Panc1 (cell line): ENCODE data around the gene ANKMY1. TPM values are rescaled to one million over a fixed set of nuclear protein-coding genes. Genes with fewer than 3 reads are reported as not detected.

Experiments used
- ATAC-seq: fragments of 200-7000 bp; cut with Tn5 transposase; 2 replicates; pipeline ENCODE4 v1.9.1; 2020; ENCODE audit warnings: mild to moderate bottlenecking, moderate library complexity
- BruUV-seq: library from RNA; stranded (reverse); fragments of 400-500 nt; replicated peaks from 2 replicates; lab custom pipeline; 2021; lab: Mats Ljungman, UMichigan
- CTCF ChIA-PET: fragments of 300-600 bp; sonication (Branson Sonifier 250); formaldehyde crosslinking; loops from one replicate; lab custom pipeline; 2022; ENCODE audit warnings: antibody characterized with exemption; lab: Charles Lee
- POLR2A ChIA-PET: fragments of 300-600 bp; sonication (Branson Sonifier 250); formaldehyde crosslinking; loops from one replicate; lab custom pipeline; 2022; ENCODE audit warnings: antibody characterized with exemption; lab: Charles Lee
- DNase-seq: peaks from one replicate; pipeline ENCODE4 v3.0.0-alpha.2; 2010; ENCODE audit warnings: low read depth, low spot score
- H3K27ac ChIP-seq: 2 replicates; pipeline ENCODE4 v1.5.1; 2011; ENCODE audit warnings: mild to moderate bottlenecking, low read length, inconsistent platforms
- H3K27me3 ChIP-seq: fragments of 200-500 bp; sonication (Bioruptor generic); 2 replicates; pipeline ENCODE4 v1.6.0; 2014; ENCODE audit warnings: low read length, inconsistent platforms; ENCODE audit not compliant: control insufficient read depth, insufficient read depth
- H3K36me3 ChIP-seq: fragments of 200-500 bp; sonication (Bioruptor generic); 2 replicates; pipeline ENCODE4 v1.5.1; 2014; ENCODE audit warnings: inconsistent platforms, mild to moderate bottlenecking, low read length, moderate library complexity; ENCODE audit not compliant: control insufficient read depth, insufficient read depth
- H3K4me1 ChIP-seq: 2 replicates; pipeline ENCODE4 v1.5.1; 2011; ENCODE audit warnings: inconsistent platforms, mild to moderate bottlenecking, low read length, moderate library complexity; ENCODE audit not compliant: control insufficient read depth, insufficient read depth
- H3K4me3 ChIP-seq, 2 experiments: 2 replicates each; pipeline ENCODE4 v1.5.1; 2011 to 2012; ENCODE audit warnings: low read depth in 2 of 2, low read length in 2 of 2, mild to moderate bottlenecking in 2 of 2, inconsistent platforms in 1 of 2, moderate library complexity in 1 of 2
- H3K9me3 ChIP-seq: fragments of 200-500 bp; sonication (Bioruptor generic); 2 replicates; pipeline ENCODE4 v1.5.1; 2014; ENCODE audit warnings: low read depth, mild to moderate bottlenecking, inconsistent platforms, low read length, moderate library complexity; ENCODE audit not compliant: control insufficient read depth, insufficient read depth
- CTCF ChIP-seq: fragments of 450-650 bp; IDR thresholded peaks from 2 replicates; pipeline ENCODE4 v1.5.1; 2017; ENCODE audit warnings: mild to moderate bottlenecking
- POLR2AphosphoS5 ChIP-seq: IDR thresholded peaks from 2 replicates; pipeline ENCODE4 v1.6.1; 2012; ENCODE audit warnings: mild to moderate bottlenecking, low read depth, low read length, moderate library complexity
- SIN3A ChIP-seq: IDR thresholded peaks from 2 replicates; pipeline ENCODE4 v1.6.1; 2012; ENCODE audit warnings: low read depth, mild to moderate bottlenecking, low read length, moderate library complexity, borderline replicate concordance; ENCODE audit not compliant: insufficient read depth
- TCF7L2 ChIP-seq: IDR thresholded peaks from 2 replicates; pipeline ENCODE4 v1.6.1; 2011; ENCODE audit warnings: mild to moderate bottlenecking, low read depth, low read length, inconsistent platforms
- in situ Hi-C: cut with HindIII; loops from 2 replicates; pipeline ENCODE4 v1.10.0; 2016; ENCODE audit warnings: low sequenced_read_pairs, low pct_unique_long_range_greater_than_20kb
- intact Hi-C: fragments of 100-400 bp; cut with micrococcal nuclease; formaldehyde crosslinking; loops from one replicate; pipeline ENCODE4 v1.10.0; 2022; ENCODE audit not compliant: unreplicated experiment
- total RNA-seq: library from RNA; stranded (reverse); gene quantifications from one replicate; pipeline ENCODE4 v1.2.1, GENCODE V29; 2021; ENCODE audit not compliant: unreplicated experiment
- TF ChIP-seq, protein P1 (sequence below), 2 experiments: IDR thresholded peaks; 2 replicates each; pipeline ENCODE4 v1.6.1; 2011 to 2012; ENCODE audit warnings: low read depth in 2 of 2, control low read depth in 1 of 2, low read length in 1 of 2, mild to moderate bottlenecking in 1 of 2, moderate library complexity in 1 of 2; ENCODE audit not compliant: insufficient read depth in 1 of 2

The ANKMY1 gene
- total RNA-seq, 1 experiment from 2014 or later = 19.5 TPM

- ATAC-seq = no peak
- intact Hi-C loops (no loop called here), in situ Hi-C loops (no loop called here)
- TF ChIP-seq SIN3A (no peak), CTCF (no peak), TCF7L2 (no peak)
- TF ChIP-seq, protein P1, sequence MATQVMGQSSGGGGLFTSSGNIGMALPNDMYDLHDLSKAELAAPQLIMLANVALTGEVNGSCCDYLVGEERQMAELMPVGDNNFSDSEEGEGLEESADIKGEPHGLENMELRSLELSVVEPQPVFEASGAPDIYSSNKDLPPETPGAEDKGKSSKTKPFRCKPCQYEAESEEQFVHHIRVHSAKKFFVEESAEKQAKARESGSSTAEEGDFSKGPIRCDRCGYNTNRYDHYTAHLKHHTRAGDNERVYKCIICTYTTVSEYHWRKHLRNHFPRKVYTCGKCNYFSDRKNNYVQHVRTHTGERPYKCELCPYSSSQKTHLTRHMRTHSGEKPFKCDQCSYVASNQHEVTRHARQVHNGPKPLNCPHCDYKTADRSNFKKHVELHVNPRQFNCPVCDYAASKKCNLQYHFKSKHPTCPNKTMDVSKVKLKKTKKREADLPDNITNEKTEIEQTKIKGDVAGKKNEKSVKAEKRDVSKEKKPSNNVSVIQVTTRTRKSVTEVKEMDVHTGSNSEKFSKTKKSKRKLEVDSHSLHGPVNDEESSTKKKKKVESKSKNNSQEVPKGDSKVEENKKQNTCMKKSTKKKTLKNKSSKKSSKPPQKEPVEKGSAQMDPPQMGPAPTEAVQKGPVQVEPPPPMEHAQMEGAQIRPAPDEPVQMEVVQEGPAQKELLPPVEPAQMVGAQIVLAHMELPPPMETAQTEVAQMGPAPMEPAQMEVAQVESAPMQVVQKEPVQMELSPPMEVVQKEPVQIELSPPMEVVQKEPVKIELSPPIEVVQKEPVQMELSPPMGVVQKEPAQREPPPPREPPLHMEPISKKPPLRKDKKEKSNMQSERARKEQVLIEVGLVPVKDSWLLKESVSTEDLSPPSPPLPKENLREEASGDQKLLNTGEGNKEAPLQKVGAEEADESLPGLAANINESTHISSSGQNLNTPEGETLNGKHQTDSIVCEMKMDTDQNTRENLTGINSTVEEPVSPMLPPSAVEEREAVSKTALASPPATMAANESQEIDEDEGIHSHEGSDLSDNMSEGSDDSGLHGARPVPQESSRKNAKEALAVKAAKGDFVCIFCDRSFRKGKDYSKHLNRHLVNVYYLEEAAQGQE (IDR thresholded peaks at IDR 0.05; ENCODE audit: insufficient read depth in 1 of 2, low read depth in 2 of 2, low read length in 1 of 2) = no peak
- no peak for DNase-seq
- ChIA-PET POLR2A (no interaction called here), CTCF (no interaction called here)
- no peak overlapping the region for H3K4me3 ChIP-seq
- H3K4me1 ChIP-seq = no peaks in the 10 kb centered on the region
- BruUV-seq = no TSS peak
- no peaks in the 10 kb centered on the region for H3K9me3 ChIP-seq
- no peaks in the 10 kb centered on the region for H3K36me3 ChIP-seq
- no peak overlapping the region for H3K27ac ChIP-seq
- no peaks in the 10 kb centered on the region for H3K27me3 ChIP-seq
Measured at GRCh38 chr2:240502430-240503121, 55.2 kb downstream of the ANKMY1 start.

DNA sequence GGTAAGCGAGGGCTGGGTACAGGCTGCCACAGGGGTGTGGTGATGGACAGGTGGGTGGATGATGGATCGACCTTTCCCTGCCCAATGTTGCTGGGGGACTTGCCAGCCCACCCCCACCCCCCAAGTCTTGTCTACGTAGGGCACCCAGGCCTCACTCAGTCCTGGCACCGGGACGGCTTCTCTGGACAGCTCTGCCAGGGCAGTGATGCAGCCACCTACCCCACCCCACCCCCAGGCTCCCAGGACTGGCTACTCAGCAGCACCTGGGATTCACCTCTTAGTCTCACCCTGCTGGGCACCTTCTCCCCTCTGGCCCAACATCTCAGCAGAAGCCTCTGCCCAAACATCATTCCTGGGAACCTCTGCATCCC, 55.7 kb downstream of the ANKMY1 start:
- Histone ChIP-seq H3K27me3 (no peaks in the 10 kb centered on the region), H3K4me1 (no peaks in the 10 kb centered on the region), H3K36me3 (no peaks in the 10 kb centered on the region), H3K27ac (no peak overlapping the region), H3K9me3 (no peaks in the 10 kb centered on the region), H3K4me3 (no peak overlapping the region)
- ChIA-PET POLR2A (no interaction called here), CTCF (no interaction called here)
- ATAC-seq = no peak
- no TSS peak for BruUV-seq
- in situ Hi-C loops = no loop called here
- DNase-seq = no peak
- TF ChIP-seq POLR2AphosphoS5 (no peak), CTCF (no peak), TCF7L2 (no peak), SIN3A (no peak)
- TF ChIP-seq, protein P1 (IDR thresholded peaks at IDR 0.05; ENCODE audit: insufficient read depth in 1 of 2, low read depth in 2 of 2, low read length in 1 of 2) = no peak
- intact Hi-C loops = no loop called here
